ENCODE data around the gene SPSB2.

DNA sequence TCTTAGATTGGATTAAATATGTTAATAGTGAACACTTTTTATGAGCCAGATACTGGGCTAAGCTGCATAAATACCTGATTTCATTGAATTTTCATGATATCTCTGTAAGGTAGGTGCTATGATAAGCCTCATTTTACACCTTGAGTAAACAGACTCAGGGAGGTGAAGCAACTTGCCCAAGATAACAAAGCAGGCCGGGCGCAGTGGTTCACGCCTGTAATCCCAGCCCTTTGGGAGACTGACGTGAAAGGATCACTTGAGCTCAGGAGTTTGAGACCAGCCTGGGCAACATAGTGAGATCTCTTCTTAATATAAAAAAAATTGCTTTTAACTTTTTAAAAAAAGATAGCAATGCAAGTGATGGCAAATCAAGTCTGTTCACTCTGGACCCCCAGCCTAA lies 31.0 kb downstream of the SPSB2 start:
- TF ChIP-seq, protein P1, sequence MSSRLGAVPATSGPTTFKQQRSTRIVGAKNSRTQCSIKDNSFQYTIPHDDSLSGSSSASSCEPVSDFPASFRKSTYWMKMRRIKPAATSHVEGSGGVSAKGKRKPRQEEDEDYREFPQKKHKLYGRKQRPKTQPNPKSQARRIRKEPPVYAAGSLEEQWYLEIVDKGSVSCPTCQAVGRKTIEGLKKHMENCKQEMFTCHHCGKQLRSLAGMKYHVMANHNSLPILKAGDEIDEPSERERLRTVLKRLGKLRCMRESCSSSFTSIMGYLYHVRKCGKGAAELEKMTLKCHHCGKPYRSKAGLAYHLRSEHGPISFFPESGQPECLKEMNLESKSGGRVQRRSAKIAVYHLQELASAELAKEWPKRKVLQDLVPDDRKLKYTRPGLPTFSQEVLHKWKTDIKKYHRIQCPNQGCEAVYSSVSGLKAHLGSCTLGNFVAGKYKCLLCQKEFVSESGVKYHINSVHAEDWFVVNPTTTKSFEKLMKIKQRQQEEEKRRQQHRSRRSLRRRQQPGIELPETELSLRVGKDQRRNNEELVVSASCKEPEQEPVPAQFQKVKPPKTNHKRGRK (tag; IDR thresholded peaks at IDR 0.05) = no peak
- TF ChIP-seq, protein P2, sequence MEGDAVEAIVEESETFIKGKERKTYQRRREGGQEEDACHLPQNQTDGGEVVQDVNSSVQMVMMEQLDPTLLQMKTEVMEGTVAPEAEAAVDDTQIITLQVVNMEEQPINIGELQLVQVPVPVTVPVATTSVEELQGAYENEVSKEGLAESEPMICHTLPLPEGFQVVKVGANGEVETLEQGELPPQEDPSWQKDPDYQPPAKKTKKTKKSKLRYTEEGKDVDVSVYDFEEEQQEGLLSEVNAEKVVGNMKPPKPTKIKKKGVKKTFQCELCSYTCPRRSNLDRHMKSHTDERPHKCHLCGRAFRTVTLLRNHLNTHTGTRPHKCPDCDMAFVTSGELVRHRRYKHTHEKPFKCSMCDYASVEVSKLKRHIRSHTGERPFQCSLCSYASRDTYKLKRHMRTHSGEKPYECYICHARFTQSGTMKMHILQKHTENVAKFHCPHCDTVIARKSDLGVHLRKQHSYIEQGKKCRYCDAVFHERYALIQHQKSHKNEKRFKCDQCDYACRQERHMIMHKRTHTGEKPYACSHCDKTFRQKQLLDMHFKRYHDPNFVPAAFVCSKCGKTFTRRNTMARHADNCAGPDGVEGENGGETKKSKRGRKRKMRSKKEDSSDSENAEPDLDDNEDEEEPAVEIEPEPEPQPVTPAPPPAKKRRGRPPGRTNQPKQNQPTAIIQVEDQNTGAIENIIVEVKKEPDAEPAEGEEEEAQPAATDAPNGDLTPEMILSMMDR (IDR thresholded peaks at IDR 0.05 in 2 of 3, conservative IDR thresholded peaks at IDR 0.05 in 1 of 3; ENCODE audit: insufficient read depth in 2 of 3, low read depth in 1 of 3, low read length in 3 of 3) = no peak
- TF ChIP-seq POLR2A (conservative IDR thresholded peaks at IDR 0.05) (no peak), HNRNPH1 (optimal IDR thresholded peaks at IDR 0.05; ENCODE audit: low read depth, low read length) (no peak)
- TF ChIP-seq, protein P3, sequence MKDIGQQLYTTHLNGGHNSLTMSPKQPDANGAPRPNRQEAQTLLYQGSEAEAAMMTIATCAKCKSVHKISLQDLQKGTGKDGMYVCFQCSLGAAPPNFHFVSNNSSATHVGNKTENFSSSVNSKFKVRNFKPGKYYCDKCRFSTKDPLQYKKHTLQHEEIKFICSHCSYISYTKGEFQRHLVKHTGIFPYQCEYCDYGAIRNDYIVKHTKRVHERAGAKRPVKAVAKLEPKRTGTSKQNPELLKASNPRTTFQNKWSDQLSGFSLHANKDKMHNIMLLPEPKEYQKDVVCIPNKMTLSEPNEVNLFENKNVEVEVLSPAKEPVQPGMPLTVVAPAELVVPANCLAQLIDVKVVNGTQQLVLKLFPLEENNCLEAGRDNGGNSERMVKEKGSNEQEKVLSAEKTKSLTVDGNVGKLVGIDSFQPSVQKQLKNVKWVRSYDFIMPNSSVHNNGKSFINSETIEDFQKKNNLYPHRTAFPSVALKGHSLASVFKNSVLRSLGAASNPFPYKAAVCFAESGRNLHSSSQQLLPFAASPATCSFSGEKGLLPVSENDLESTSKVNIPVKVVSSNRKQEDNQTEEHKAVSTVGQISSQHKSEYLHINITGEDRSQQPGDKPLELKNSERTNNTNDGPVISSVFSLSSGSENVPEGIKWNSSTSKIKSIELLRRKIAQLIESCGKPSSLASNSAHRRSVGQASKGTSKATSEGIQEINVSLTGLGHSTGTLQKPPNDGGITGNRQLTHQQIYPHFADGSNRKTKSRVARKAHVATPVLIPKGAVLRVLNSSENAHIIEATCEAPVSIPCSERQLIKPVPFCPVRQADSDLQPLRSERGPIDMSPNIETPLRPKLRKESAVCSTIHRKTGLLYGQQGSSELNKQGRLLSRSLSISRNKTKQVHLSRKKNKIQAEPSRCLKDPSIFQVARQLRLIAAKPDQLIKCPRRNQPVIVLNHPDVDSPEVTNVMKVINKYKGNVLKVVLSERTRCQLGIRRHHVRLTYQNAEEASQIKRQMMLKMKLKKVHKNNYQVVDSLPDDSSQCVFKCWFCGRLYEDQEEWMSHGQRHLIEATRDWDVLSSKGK (CRISPR knock-in tag; IDR thresholded peaks at IDR 0.05) = no peak
- TF ChIP-seq, protein P4, sequence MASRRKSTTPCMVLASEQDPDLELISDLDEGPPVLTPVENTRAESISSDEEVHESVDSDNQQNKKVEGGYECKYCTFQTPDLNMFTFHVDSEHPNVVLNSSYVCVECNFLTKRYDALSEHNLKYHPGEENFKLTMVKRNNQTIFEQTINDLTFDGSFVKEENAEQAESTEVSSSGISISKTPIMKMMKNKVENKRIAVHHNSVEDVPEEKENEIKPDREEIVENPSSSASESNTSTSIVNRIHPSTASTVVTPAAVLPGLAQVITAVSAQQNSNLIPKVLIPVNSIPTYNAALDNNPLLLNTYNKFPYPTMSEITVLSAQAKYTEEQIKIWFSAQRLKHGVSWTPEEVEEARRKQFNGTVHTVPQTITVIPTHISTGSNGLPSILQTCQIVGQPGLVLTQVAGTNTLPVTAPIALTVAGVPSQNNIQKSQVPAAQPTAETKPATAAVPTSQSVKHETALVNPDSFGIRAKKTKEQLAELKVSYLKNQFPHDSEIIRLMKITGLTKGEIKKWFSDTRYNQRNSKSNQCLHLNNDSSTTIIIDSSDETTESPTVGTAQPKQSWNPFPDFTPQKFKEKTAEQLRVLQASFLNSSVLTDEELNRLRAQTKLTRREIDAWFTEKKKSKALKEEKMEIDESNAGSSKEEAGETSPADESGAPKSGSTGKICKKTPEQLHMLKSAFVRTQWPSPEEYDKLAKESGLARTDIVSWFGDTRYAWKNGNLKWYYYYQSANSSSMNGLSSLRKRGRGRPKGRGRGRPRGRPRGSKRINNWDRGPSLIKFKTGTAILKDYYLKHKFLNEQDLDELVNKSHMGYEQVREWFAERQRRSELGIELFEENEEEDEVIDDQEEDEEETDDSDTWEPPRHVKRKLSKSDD (conservative IDR thresholded peaks at IDR 0.05; ENCODE audit: low read length) = no peak
- TF ChIP-seq, protein P5, sequence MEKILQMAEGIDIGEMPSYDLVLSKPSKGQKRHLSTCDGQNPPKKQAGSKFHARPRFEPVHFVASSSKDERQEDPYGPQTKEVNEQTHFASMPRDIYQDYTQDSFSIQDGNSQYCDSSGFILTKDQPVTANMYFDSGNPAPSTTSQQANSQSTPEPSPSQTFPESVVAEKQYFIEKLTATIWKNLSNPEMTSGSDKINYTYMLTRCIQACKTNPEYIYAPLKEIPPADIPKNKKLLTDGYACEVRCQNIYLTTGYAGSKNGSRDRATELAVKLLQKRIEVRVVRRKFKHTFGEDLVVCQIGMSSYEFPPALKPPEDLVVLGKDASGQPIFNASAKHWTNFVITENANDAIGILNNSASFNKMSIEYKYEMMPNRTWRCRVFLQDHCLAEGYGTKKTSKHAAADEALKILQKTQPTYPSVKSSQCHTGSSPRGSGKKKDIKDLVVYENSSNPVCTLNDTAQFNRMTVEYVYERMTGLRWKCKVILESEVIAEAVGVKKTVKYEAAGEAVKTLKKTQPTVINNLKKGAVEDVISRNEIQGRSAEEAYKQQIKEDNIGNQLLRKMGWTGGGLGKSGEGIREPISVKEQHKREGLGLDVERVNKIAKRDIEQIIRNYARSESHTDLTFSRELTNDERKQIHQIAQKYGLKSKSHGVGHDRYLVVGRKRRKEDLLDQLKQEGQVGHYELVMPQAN (IDR thresholded peaks at IDR 0.05; ENCODE audit: borderline replicate concordance) = no peak

Data from K562 (cell line).